ENCODE measurements around the gene TPM1. TPM values are rescaled to one million over a fixed set of nuclear protein-coding genes. Genes with fewer than 3 reads are reported as not detected.
A peak's percentile ranks its signal among the peaks of the same experiment; 100 is the strongest.
"Not testable (repeated sequence)": the region's sequence is repeated elsewhere in the genome, so short reads cannot be mapped to it uniquely, and the experiment has no call there.

The TPM1 gene
- total and polyA plus RNA-seq, 2 donors (not counting 1 experiment from before 2014, with no cell fraction given), result 224 to 1,732 TPM

GRCh38 chr15:63103416-63103815 lies 60.9 kb downstream of the TPM1 start:
- no peaks in the 10 kb centered on the region for H3K9me3 ChIP-seq (ENCODE audit: control insufficient read depth, insufficient read depth, low read depth, low read length)
- no peaks in the 10 kb centered on the region for H3K36me3 ChIP-seq (ENCODE audit: control insufficient read depth, insufficient read depth, low read length)
- no peak overlapping the region for H3K4me2 ChIP-seq (ENCODE audit: extremely low read depth, insufficient read depth, low read length)
- no peak overlapping the region for H3K4me3 ChIP-seq (replicated peaks in 1 of 4; ENCODE audit: control extremely low read depth in 1 of 4, insufficient read depth in 1 of 4, low read depth in 3 of 4, low read length in 4 of 4)
- H3K79me2 ChIP-seq (ENCODE audit: control insufficient read depth, insufficient read depth, low read length), result no peaks in the 10 kb centered on the region
- no peaks in the 10 kb centered on the region for H3K27me3 ChIP-seq (ENCODE audit: control insufficient read depth, insufficient read depth, low read length)
- DNase-seq (ENCODE audit: low read depth in 2 of 2), result no peak
- no peak for TF ChIP-seq CTCF (conservative IDR thresholded peaks at IDR 0.05 in 1 of 2, IDR thresholded peaks at IDR 0.05 in 1 of 2; ENCODE audit: low read depth in 1 of 2, low read length in 2 of 2)
- no peak for TF ChIP-seq EZH2 (IDR thresholded peaks at IDR 0.05; ENCODE audit: low read length, missing control alignments)
- no peaks in the 10 kb centered on the region for H3K4me1 ChIP-seq (ENCODE audit: control insufficient read depth, extremely low read depth, insufficient read depth, low read length)
- no peaks in the 10 kb centered on the region for H4K20me1 ChIP-seq (ENCODE audit: control insufficient read depth, extremely low read depth, insufficient read depth, low read length)
- no peak overlapping the region for H2AFZ ChIP-seq (ENCODE audit: low read length)
- H3K27ac ChIP-seq (ENCODE audit: insufficient read depth, low read length), result no peak overlapping the region
- H3K9ac ChIP-seq (ENCODE audit: insufficient read depth, low read length), result no peak overlapping the region

- no peaks in the 10 kb centered on the region for H3K79me2 ChIP-seq (ENCODE audit: control insufficient read depth, insufficient read depth, low read length)
- no peak overlapping the region for H3K27ac ChIP-seq (ENCODE audit: insufficient read depth, low read length)
- H4K20me1 ChIP-seq (ENCODE audit: control insufficient read depth, extremely low read depth, insufficient read depth, low read length), result no peaks in the 10 kb centered on the region
- H3K4me3 ChIP-seq (replicated peaks in 1 of 4; ENCODE audit: control extremely low read depth in 1 of 4, insufficient read depth in 1 of 4, low read depth in 3 of 4, low read length in 4 of 4), result no peak overlapping the region
- H3K4me2 ChIP-seq (ENCODE audit: extremely low read depth, insufficient read depth, low read length), result no peak overlapping the region
- no peaks in the 10 kb centered on the region for H3K9me3 ChIP-seq (ENCODE audit: control insufficient read depth, insufficient read depth, low read depth, low read length)
- TF ChIP-seq CTCF (conservative IDR thresholded peaks at IDR 0.05 in 1 of 2, IDR thresholded peaks at IDR 0.05 in 1 of 2; ENCODE audit: low read depth in 1 of 2, low read length in 2 of 2) (no peak), EZH2 (IDR thresholded peaks at IDR 0.05; ENCODE audit: low read length, missing control alignments) (no peak)
- no peaks in the 10 kb centered on the region for H3K36me3 ChIP-seq (ENCODE audit: control insufficient read depth, insufficient read depth, low read length)
- DNase-seq (ENCODE audit: low read depth in 2 of 2), result peak; percentile 52 to 83
- no peak overlapping the region for H3K9ac ChIP-seq (ENCODE audit: insufficient read depth, low read length)
- peaks cover 6% of the 10 kb centered on the region for H3K4me1 ChIP-seq (ENCODE audit: control insufficient read depth, extremely low read depth, insufficient read depth, low read length)
- no peaks in the 10 kb centered on the region for H3K27me3 ChIP-seq (ENCODE audit: control insufficient read depth, insufficient read depth, low read length)
- no peak overlapping the region for H2AFZ ChIP-seq (ENCODE audit: low read length)
Observed at GRCh38 chr15:63104727-63105126, 62.2 kb downstream of the TPM1 start.

- H3K79me2 ChIP-seq (ENCODE audit: control insufficient read depth, insufficient read depth, low read length); H2AFZ ChIP-seq (ENCODE audit: low read length); DNase-seq (ENCODE audit: low read depth in 2 of 2); H3K4me1 ChIP-seq (ENCODE audit: control insufficient read depth, extremely low read depth, insufficient read depth, low read length); H3K4me2 ChIP-seq (ENCODE audit: extremely low read depth, insufficient read depth, low read length); H3K9ac ChIP-seq (ENCODE audit: insufficient read depth, low read length); H4K20me1 ChIP-seq (ENCODE audit: control insufficient read depth, extremely low read depth, insufficient read depth, low read length); H3K9me3 ChIP-seq (ENCODE audit: control insufficient read depth, insufficient read depth, low read depth, low read length); H3K27ac ChIP-seq (ENCODE audit: insufficient read depth, low read length); H3K27me3 ChIP-seq (ENCODE audit: control insufficient read depth, insufficient read depth, low read length); H3K36me3 ChIP-seq (ENCODE audit: control insufficient read depth, insufficient read depth, low read length); H3K4me3 ChIP-seq (replicated peaks in 1 of 4; ENCODE audit: control extremely low read depth in 1 of 4, insufficient read depth in 1 of 4, low read depth in 3 of 4, low read length in 4 of 4): not testable (repeated sequence)
Observed at GRCh38 chr15:63105354-63105753, 62.8 kb downstream of the TPM1 start.
